GM18909 (cell line): ENCODE data around the gene WDR31.
"Not testable (repeated sequence)": the region's sequence is repeated elsewhere in the genome, so short reads cannot be mapped to it uniquely, and the experiment has no call there.

Source experiments
- ATAC-seq: cut with Tn5 transposase; IDR thresholded peaks from one replicate; pipeline ENCODE4 v1.9.1; 2021; ENCODE audit warnings: mild to moderate bottlenecking; ENCODE audit not compliant: unreplicated experiment, poor library complexity

Gene WDR31

GRCh38 chr9:113299800-113300292 lies 40.2 kb downstream of the WDR31 start:
- no peak for ATAC-seq

GRCh38 chr9:113298924-113299770 lies 40.9 kb downstream of the WDR31 start:
- no peak for ATAC-seq

- no peak for ATAC-seq
Measured at GRCh38 chr9:113298311-113298710, 41.8 kb downstream of the WDR31 start.

- ATAC-seq: no peak
Measured at GRCh38 chr9:113296796-113297558, 43.1 kb downstream of the WDR31 start.

- ATAC-seq: not testable (repeated sequence)
Measured at GRCh38 chr9:113296247-113296646, 43.8 kb downstream of the WDR31 start.

GRCh38 chr9:113293285-113293878 lies 46.7 kb downstream of the WDR31 start:
- ATAC-seq: no peak

- no peak for ATAC-seq
Measured at GRCh38 chr9:113290052-113290607, 49.9 kb downstream of the WDR31 start.

GRCh38 chr9:113289091-113289490 lies 51.0 kb downstream of the WDR31 start:
- no peak for ATAC-seq

- no peak for ATAC-seq
Measured at GRCh38 chr9:113281356-113281755, 58.7 kb downstream of the WDR31 start.

- ATAC-seq: no peak
Measured at GRCh38 chr9:113278840-113279239, 61.2 kb downstream of the WDR31 start.

GRCh38 chr9:113275157-113276131 lies 64.6 kb downstream of the WDR31 start, which contains the start of the genes CDC26 and PRPF4:
TSS of gene CDC26 (minus strand) at chr9:113275572. CDS start at chr9:113272507, 3,065 bp downstream.
TSS of gene PRPF4 (plus strand) at chr9:113275658. CDS start at chr9:113275744, 86 bp downstream.
- peak; percentile 99 for ATAC-seq

GRCh38 chr9:113274474-113275156 lies 65.5 kb downstream of the WDR31 start:
- ATAC-seq: no peak

GRCh38 chr9:113269871-113270270 lies 70.2 kb downstream of the WDR31 start:
- ATAC-seq: no peak

GRCh38 chr9:113269355-113269754 lies 70.7 kb downstream of the WDR31 start:
- ATAC-seq: no peak

- ATAC-seq: no peak
Measured at GRCh38 chr9:113267911-113268566, 72.0 kb downstream of the WDR31 start.

GRCh38 chr9:113266174-113266573 lies 73.9 kb downstream of the WDR31 start:
- ATAC-seq: no peak
